Thyroid gland (tissue), 4 donors: Measurements from ENCODE around the gene SREBF1.

Source experiments
- CTCF ChIP-seq, 6 experiments: fragments of 200-600 bp in 3 of 6; fragments of 450-650 bp in 3 of 6; sonication (generic) in 3 of 6; IDR thresholded peaks; one replicate each; pipeline ENCODE4 v1.5.1; 2016 to 2019; ENCODE audit warnings: antibody characterized with exemption in 6 of 6, mild to moderate bottlenecking in 2 of 6, inconsistent platforms in 1 of 6, moderate library complexity in 1 of 6
- POLR2A ChIP-seq, 2 donors: fragments of 450-650 bp; IDR thresholded peaks; one replicate each; pipeline ENCODE4 v1.6.1; 2017; ENCODE audit warnings: antibody characterized with exemption in 2 of 2, mild to moderate bottlenecking in 2 of 2, moderate library complexity in 1 of 2

- TF ChIP-seq CTCF (IDR thresholded peaks at IDR 0.05) (no peak), POLR2A (IDR thresholded peaks at IDR 0.05) (no peak)
Measured at GRCh38 chr17:17813725-17814095, 23.1 kb downstream of the SREBF1 start.
